Measurements from ENCODE around the gene BPIFB6.

Gene BPIFB6

GRCh38 chr20:33012327-33013189, 18.9 kb upstream of the BPIFB6 start:
- no peak overlapping the region for H3K4me3 ChIP-seq (replicated peaks; ENCODE audit: low read depth, low read length)
- DNase-seq (ENCODE audit: low read depth), result no peak
- TF ChIP-seq, protein P1, sequence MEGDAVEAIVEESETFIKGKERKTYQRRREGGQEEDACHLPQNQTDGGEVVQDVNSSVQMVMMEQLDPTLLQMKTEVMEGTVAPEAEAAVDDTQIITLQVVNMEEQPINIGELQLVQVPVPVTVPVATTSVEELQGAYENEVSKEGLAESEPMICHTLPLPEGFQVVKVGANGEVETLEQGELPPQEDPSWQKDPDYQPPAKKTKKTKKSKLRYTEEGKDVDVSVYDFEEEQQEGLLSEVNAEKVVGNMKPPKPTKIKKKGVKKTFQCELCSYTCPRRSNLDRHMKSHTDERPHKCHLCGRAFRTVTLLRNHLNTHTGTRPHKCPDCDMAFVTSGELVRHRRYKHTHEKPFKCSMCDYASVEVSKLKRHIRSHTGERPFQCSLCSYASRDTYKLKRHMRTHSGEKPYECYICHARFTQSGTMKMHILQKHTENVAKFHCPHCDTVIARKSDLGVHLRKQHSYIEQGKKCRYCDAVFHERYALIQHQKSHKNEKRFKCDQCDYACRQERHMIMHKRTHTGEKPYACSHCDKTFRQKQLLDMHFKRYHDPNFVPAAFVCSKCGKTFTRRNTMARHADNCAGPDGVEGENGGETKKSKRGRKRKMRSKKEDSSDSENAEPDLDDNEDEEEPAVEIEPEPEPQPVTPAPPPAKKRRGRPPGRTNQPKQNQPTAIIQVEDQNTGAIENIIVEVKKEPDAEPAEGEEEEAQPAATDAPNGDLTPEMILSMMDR (IDR thresholded peaks at IDR 0.05; ENCODE audit: low read length, missing control alignments), result no peak

- TF ChIP-seq, protein P1 (IDR thresholded peaks at IDR 0.05; ENCODE audit: low read length, missing control alignments), result no peak
- DNase-seq (ENCODE audit: low read depth), result no peak
- H3K4me3 ChIP-seq (replicated peaks; ENCODE audit: low read depth, low read length), result no peak overlapping the region
These were observed 17.6 kb upstream of the BPIFB6 start for GRCh38 chr20:33013701-33014326.

- H3K4me3 ChIP-seq (replicated peaks; ENCODE audit: low read depth, low read length), result no peak overlapping the region
- DNase-seq (ENCODE audit: low read depth), result no peak
- TF ChIP-seq, protein P1 (IDR thresholded peaks at IDR 0.05; ENCODE audit: low read length, missing control alignments), result no peak
These were observed 16.9 kb upstream of the BPIFB6 start for GRCh38 chr20:33014336-33015113.

- DNase-seq (ENCODE audit: low read depth), result no peak
- H3K4me3 ChIP-seq (replicated peaks; ENCODE audit: low read depth, low read length), result no peak overlapping the region
- TF ChIP-seq, protein P1 (IDR thresholded peaks at IDR 0.05; ENCODE audit: low read length, missing control alignments), result no peak
These were observed 16.3 kb upstream of the BPIFB6 start for GRCh38 chr20:33015114-33015484.

- TF ChIP-seq, protein P1 (IDR thresholded peaks at IDR 0.05; ENCODE audit: low read length, missing control alignments), result no peak
- no peak overlapping the region for H3K4me3 ChIP-seq (replicated peaks; ENCODE audit: low read depth, low read length)
- no peak for DNase-seq (ENCODE audit: low read depth)
These were observed 15.5 kb upstream of the BPIFB6 start for GRCh38 chr20:33015700-33016580.

DNA sequence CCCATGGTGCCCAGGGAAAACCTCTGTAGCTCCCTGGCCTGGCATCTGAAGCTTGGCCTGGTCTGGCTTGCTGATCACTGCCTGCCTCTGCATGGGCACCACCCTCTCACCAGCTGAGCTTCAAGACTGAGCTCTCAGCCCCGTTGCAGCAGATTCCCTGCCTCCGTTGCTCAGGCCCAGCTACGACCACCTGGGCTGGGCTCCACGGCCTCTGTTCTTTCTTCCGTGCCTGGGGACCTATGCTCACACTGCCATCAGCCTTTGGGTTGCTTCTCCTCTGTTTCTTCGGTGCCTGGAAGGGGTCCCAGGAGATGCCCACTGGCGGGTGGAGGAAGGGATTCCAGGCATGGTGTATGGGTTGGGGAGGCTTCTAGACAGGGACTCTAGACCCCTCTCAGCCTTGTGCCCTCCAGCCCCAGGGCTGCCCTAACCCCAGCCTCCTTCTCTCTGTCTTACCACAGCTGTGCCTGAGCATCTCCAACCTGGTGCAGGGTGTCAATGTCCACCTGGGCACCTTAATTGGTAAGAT, 14.8 kb upstream of the BPIFB6 start:
- no peak for DNase-seq (ENCODE audit: low read depth)
- TF ChIP-seq, protein P1 (IDR thresholded peaks at IDR 0.05; ENCODE audit: low read length, missing control alignments), result no peak
- no peak overlapping the region for H3K4me3 ChIP-seq (replicated peaks; ENCODE audit: low read depth, low read length)
